ENCODE data around the gene SH3D19. TPM values are rescaled to one million over a fixed set of nuclear protein-coding genes. Genes with fewer than 3 reads are reported as not detected.

SH3D19 gene
- total RNA-seq, 1 donor from 2014 or later, result 23.0 TPM

DNA sequence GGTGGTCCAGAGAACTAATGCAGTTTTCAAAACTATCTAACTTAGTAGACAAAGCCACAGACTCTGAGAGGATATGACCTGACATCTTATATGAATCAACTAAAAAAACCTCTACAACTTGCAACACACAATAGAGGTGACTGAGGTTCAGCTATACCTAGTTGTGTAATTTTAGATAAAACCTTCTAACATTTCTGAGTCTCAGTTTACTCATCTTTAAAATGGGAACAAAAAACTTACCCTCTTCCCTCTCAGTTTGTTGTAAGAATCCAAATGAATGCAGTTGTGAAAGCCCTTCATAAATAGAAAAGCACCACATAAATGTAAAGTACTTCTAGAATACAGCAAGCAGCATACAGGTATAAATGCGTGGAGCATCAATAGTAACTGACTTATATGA is 5.9 kb downstream of the SH3D19 start:
- no peak for DNase-seq (ENCODE audit: low read depth)
- H3K36me3 ChIP-seq (ENCODE audit: control insufficient read depth, insufficient read depth, low read length), result no peaks in the 10 kb centered on the region
- H3K27me3 ChIP-seq (ENCODE audit: control insufficient read depth, insufficient read depth, low read length), result no peaks in the 10 kb centered on the region
- H3K4me3 ChIP-seq (ENCODE audit: low read depth, low read length), result no peak overlapping the region
- TF ChIP-seq, protein P1, sequence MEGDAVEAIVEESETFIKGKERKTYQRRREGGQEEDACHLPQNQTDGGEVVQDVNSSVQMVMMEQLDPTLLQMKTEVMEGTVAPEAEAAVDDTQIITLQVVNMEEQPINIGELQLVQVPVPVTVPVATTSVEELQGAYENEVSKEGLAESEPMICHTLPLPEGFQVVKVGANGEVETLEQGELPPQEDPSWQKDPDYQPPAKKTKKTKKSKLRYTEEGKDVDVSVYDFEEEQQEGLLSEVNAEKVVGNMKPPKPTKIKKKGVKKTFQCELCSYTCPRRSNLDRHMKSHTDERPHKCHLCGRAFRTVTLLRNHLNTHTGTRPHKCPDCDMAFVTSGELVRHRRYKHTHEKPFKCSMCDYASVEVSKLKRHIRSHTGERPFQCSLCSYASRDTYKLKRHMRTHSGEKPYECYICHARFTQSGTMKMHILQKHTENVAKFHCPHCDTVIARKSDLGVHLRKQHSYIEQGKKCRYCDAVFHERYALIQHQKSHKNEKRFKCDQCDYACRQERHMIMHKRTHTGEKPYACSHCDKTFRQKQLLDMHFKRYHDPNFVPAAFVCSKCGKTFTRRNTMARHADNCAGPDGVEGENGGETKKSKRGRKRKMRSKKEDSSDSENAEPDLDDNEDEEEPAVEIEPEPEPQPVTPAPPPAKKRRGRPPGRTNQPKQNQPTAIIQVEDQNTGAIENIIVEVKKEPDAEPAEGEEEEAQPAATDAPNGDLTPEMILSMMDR (IDR thresholded peaks at IDR 0.05; ENCODE audit: insufficient read depth, low read length, poor library complexity, severe bottlenecking), result no peak

- no peaks in the 10 kb centered on the region for H3K27me3 ChIP-seq (ENCODE audit: control insufficient read depth, insufficient read depth, low read length)
- H3K4me3 ChIP-seq (ENCODE audit: low read depth, low read length), result no peak overlapping the region
- no peak for DNase-seq (ENCODE audit: low read depth)
- H3K36me3 ChIP-seq (ENCODE audit: control insufficient read depth, insufficient read depth, low read length), result no peaks in the 10 kb centered on the region
- TF ChIP-seq, protein P1 (IDR thresholded peaks at IDR 0.05; ENCODE audit: insufficient read depth, low read length, poor library complexity, severe bottlenecking), result no peak
These were observed 6.9 kb downstream of the SH3D19 start for GRCh38 chr4:151318307-151319006.

GRCh38 chr4:151316645-151317044 is 8.8 kb downstream of the SH3D19 start:
- DNase-seq (ENCODE audit: low read depth), result no peak
- H3K27me3 ChIP-seq (ENCODE audit: control insufficient read depth, insufficient read depth, low read length), result no peaks in the 10 kb centered on the region
- TF ChIP-seq, protein P1 (IDR thresholded peaks at IDR 0.05; ENCODE audit: insufficient read depth, low read length, poor library complexity, severe bottlenecking), result no peak

GRCh38 chr4:151315212-151315886 is 10.1 kb downstream of the SH3D19 start:
- TF ChIP-seq, protein P1 (IDR thresholded peaks at IDR 0.05; ENCODE audit: insufficient read depth, low read length, poor library complexity, severe bottlenecking), result no peak
- H3K36me3 ChIP-seq (ENCODE audit: control insufficient read depth, insufficient read depth, low read length), result no peaks in the 10 kb centered on the region

More at GRCh38 chr4:151316645-151317044, 8.8 kb downstream of the SH3D19 start:
- no peaks in the 10 kb centered on the region for H3K36me3 ChIP-seq (ENCODE audit: control insufficient read depth, insufficient read depth, low read length)
- H3K4me3 ChIP-seq (ENCODE audit: low read depth, low read length), result no peak overlapping the region

DNA sequence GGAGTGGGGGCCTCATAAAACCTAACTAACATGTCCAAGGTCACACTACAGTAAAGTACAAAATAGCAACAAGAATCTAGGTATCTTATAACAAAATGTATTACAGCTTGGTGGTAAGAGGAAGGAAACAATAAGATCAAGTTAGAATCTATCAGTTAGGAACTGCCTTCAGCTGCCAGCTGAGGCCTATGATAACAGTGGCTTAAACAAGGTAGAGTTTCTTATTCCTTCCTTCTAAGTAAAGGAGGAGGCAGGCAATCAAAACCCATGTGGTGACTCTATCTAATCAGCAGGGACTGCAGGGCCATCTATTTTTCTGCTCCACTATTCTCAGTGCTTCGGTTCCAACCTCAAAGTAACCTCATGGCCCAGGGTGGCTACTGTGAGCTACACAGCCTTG is 10.9 kb downstream of the SH3D19 start:
- Histone ChIP-seq H3K36me3 (ENCODE audit: control insufficient read depth, insufficient read depth, low read length) (no peaks in the 10 kb centered on the region), H3K4me3 (ENCODE audit: low read depth, low read length) (no peak overlapping the region), H3K27me3 (ENCODE audit: control insufficient read depth, insufficient read depth, low read length) (no peaks in the 10 kb centered on the region)
- no peak for DNase-seq (ENCODE audit: low read depth)
- TF ChIP-seq, protein P1 (IDR thresholded peaks at IDR 0.05; ENCODE audit: insufficient read depth, low read length, poor library complexity, severe bottlenecking), result no peak

More at GRCh38 chr4:151315212-151315886, 10.1 kb downstream of the SH3D19 start:
- Histone ChIP-seq H3K27me3 (ENCODE audit: control insufficient read depth, insufficient read depth, low read length) (no peaks in the 10 kb centered on the region), H3K4me3 (ENCODE audit: low read depth, low read length) (no peak overlapping the region)
- DNase-seq (ENCODE audit: low read depth), result no peak

All from kidney epithelial cell (primary cell).